ENCODE measurements around the gene GLB1L3.

Gene GLB1L3

GRCh38 chr11:134349802-134350355 is 73.7 kb downstream of the GLB1L3 start:
- Histone ChIP-seq H3K4me1 (ENCODE audit: insufficient read depth, low read length) (peaks cover 8% of the 10 kb centered on the region; the same call in 1 of the 2 replicates), H3K27ac (ENCODE audit: low read length) (no peak overlapping the region), H3K9ac (ENCODE audit: low read depth, low read length) (no peak overlapping the region), H3K27me3 (ENCODE audit: insufficient read depth, low read length) (no peaks in the 10 kb centered on the region), H3K4me3 (ENCODE audit: low read length) (no peak overlapping the region), H3K36me3 (ENCODE audit: insufficient read depth, low read depth, low read length) (no peaks in the 10 kb centered on the region), H3K9me3 (ENCODE audit: insufficient read depth, low read depth, low read length) (no peaks in the 10 kb centered on the region; the same call in 1 of the 2 replicates)

GRCh38 chr11:134350381-134350780 is 74.2 kb downstream of the GLB1L3 start:
- H3K4me1 ChIP-seq (ENCODE audit: insufficient read depth, low read length) = peaks cover 8% of the 10 kb centered on the region; the same call in 1 of the 2 replicates
- H3K36me3 ChIP-seq (ENCODE audit: insufficient read depth, low read depth, low read length) = no peaks in the 10 kb centered on the region
- H3K27ac ChIP-seq (ENCODE audit: low read length) = no peak overlapping the region
- H3K4me3 ChIP-seq (ENCODE audit: low read length) = no peak overlapping the region
- no peak overlapping the region for H3K9ac ChIP-seq (ENCODE audit: low read depth, low read length)
- no peaks in the 10 kb centered on the region for H3K27me3 ChIP-seq (ENCODE audit: insufficient read depth, low read length)
- H3K9me3 ChIP-seq (ENCODE audit: insufficient read depth, low read depth, low read length) = no peaks in the 10 kb centered on the region; the same call in 1 of the 2 replicates

- Histone ChIP-seq H3K9ac (ENCODE audit: low read depth, low read length) (no peak overlapping the region), H3K27me3 (ENCODE audit: insufficient read depth, low read length) (no peaks in the 10 kb centered on the region), H3K4me1 (ENCODE audit: insufficient read depth, low read length) (peaks cover 8% of the 10 kb centered on the region; the same call in 1 of the 2 replicates), H3K36me3 (ENCODE audit: insufficient read depth, low read depth, low read length) (no peaks in the 10 kb centered on the region), H3K9me3 (ENCODE audit: insufficient read depth, low read depth, low read length) (no peaks in the 10 kb centered on the region; the same call in 1 of the 2 replicates), H3K4me3 (ENCODE audit: low read length) (no peak overlapping the region), H3K27ac (ENCODE audit: low read length) (no peak overlapping the region)
Observed at GRCh38 chr11:134352111-134352510, 75.9 kb downstream of the GLB1L3 start.

GRCh38 chr11:134355136-134355535 is 79.0 kb downstream of the GLB1L3 start:
- H3K9ac ChIP-seq (ENCODE audit: low read depth, low read length) = no peak overlapping the region
- no peaks in the 10 kb centered on the region; the same call in 1 of the 2 replicates for H3K9me3 ChIP-seq (ENCODE audit: insufficient read depth, low read depth, low read length)
- H3K36me3 ChIP-seq (ENCODE audit: insufficient read depth, low read depth, low read length) = no peaks in the 10 kb centered on the region
- H3K4me1 ChIP-seq (ENCODE audit: insufficient read depth, low read length) = no peaks in the 10 kb centered on the region
- peaks cover 19% of the 10 kb centered on the region for H3K27me3 ChIP-seq (ENCODE audit: insufficient read depth, low read length)
- no peak overlapping the region for H3K4me3 ChIP-seq (ENCODE audit: low read length)
- H3K27ac ChIP-seq (ENCODE audit: low read length) = no peak overlapping the region

- H3K36me3 ChIP-seq (ENCODE audit: insufficient read depth, low read depth, low read length) = no peaks in the 10 kb centered on the region
- peaks cover 19% of the 10 kb centered on the region for H3K27me3 ChIP-seq (ENCODE audit: insufficient read depth, low read length)
- H3K9me3 ChIP-seq (ENCODE audit: insufficient read depth, low read depth, low read length) = no peaks in the 10 kb centered on the region; the same call in 1 of the 2 replicates
- no peak overlapping the region for H3K4me3 ChIP-seq (ENCODE audit: low read length)
- no peaks in the 10 kb centered on the region for H3K4me1 ChIP-seq (ENCODE audit: insufficient read depth, low read length)
- no peak overlapping the region for H3K9ac ChIP-seq (ENCODE audit: low read depth, low read length)
- H3K27ac ChIP-seq (ENCODE audit: low read length) = no peak overlapping the region
Observed at GRCh38 chr11:134355656-134356055, 79.5 kb downstream of the GLB1L3 start.

- Histone ChIP-seq H3K4me3 (ENCODE audit: low read length) (no peak overlapping the region), H3K36me3 (ENCODE audit: insufficient read depth, low read depth, low read length) (no peaks in the 10 kb centered on the region), H3K27ac (ENCODE audit: low read length) (no peak overlapping the region), H3K9me3 (ENCODE audit: insufficient read depth, low read depth, low read length) (no peaks in the 10 kb centered on the region; the same call in 1 of the 2 replicates), H3K9ac (ENCODE audit: low read depth, low read length) (no peak overlapping the region), H3K4me1 (ENCODE audit: insufficient read depth, low read length) (no peaks in the 10 kb centered on the region), H3K27me3 (ENCODE audit: insufficient read depth, low read length) (peaks cover 19% of the 10 kb centered on the region)
Observed at GRCh38 chr11:134356656-134357544, 80.7 kb downstream of the GLB1L3 start.

GRCh38 chr11:134357545-134357839 is 81.3 kb downstream of the GLB1L3 start:
- Histone ChIP-seq H3K4me1 (ENCODE audit: insufficient read depth, low read length) (no peaks in the 10 kb centered on the region), H3K27ac (ENCODE audit: low read length) (no peak overlapping the region), H3K36me3 (ENCODE audit: insufficient read depth, low read depth, low read length) (no peaks in the 10 kb centered on the region), H3K9ac (ENCODE audit: low read depth, low read length) (no peak overlapping the region), H3K4me3 (ENCODE audit: low read length) (no peak overlapping the region), H3K27me3 (ENCODE audit: insufficient read depth, low read length) (peaks cover 19% of the 10 kb centered on the region), H3K9me3 (ENCODE audit: insufficient read depth, low read depth, low read length) (no peaks in the 10 kb centered on the region; the same call in 1 of the 2 replicates)

- Histone ChIP-seq H3K4me1 (ENCODE audit: insufficient read depth, low read length) (no peaks in the 10 kb centered on the region), H3K27ac (ENCODE audit: low read length) (no peak overlapping the region), H3K36me3 (ENCODE audit: insufficient read depth, low read depth, low read length) (no peaks in the 10 kb centered on the region), H3K9me3 (ENCODE audit: insufficient read depth, low read depth, low read length) (no peaks in the 10 kb centered on the region; the same call in 1 of the 2 replicates), H3K9ac (ENCODE audit: low read depth, low read length) (no peak overlapping the region), H3K4me3 (ENCODE audit: low read length) (no peak overlapping the region), H3K27me3 (ENCODE audit: insufficient read depth, low read length) (peaks cover 19% of the 10 kb centered on the region)
Observed at GRCh38 chr11:134358165-134358855, 82.1 kb downstream of the GLB1L3 start.

GRCh38 chr11:134358856-134359490 is 82.8 kb downstream of the GLB1L3 start:
- Histone ChIP-seq H3K36me3 (ENCODE audit: insufficient read depth, low read depth, low read length) (no peaks in the 10 kb centered on the region), H3K4me1 (ENCODE audit: insufficient read depth, low read length) (no peaks in the 10 kb centered on the region), H3K27me3 (ENCODE audit: insufficient read depth, low read length) (peaks cover 19% of the 10 kb centered on the region), H3K9ac (ENCODE audit: low read depth, low read length) (no peak overlapping the region), H3K4me3 (ENCODE audit: low read length) (no peak overlapping the region), H3K27ac (ENCODE audit: low read length) (no peak overlapping the region), H3K9me3 (ENCODE audit: insufficient read depth, low read depth, low read length) (no peaks in the 10 kb centered on the region)

GRCh38 chr11:134359646-134360045 is 83.5 kb downstream of the GLB1L3 start:
- H3K27ac ChIP-seq (ENCODE audit: low read length) = no peak overlapping the region
- H3K4me3 ChIP-seq (ENCODE audit: low read length) = no peak overlapping the region
- H3K4me1 ChIP-seq (ENCODE audit: insufficient read depth, low read length) = no peaks in the 10 kb centered on the region
- H3K36me3 ChIP-seq (ENCODE audit: insufficient read depth, low read depth, low read length) = no peaks in the 10 kb centered on the region
- no peaks in the 10 kb centered on the region for H3K9me3 ChIP-seq (ENCODE audit: insufficient read depth, low read depth, low read length)
- H3K9ac ChIP-seq (ENCODE audit: low read depth, low read length) = no peak overlapping the region
- peaks cover 19% of the 10 kb centered on the region for H3K27me3 ChIP-seq (ENCODE audit: insufficient read depth, low read length)

- no peaks in the 10 kb centered on the region for H3K4me1 ChIP-seq (ENCODE audit: insufficient read depth, low read length)
- no peak overlapping the region for H3K27ac ChIP-seq (ENCODE audit: low read length)
Observed at GRCh38 chr11:134360050-134360835, 84.1 kb downstream of the GLB1L3 start.

More at GRCh38 chr11:134360050-134360835, 84.1 kb downstream of the GLB1L3 start:
- H3K4me3 ChIP-seq (ENCODE audit: low read length) = no peak overlapping the region
- H3K27me3 ChIP-seq (ENCODE audit: insufficient read depth, low read length) = peaks cover 19% of the 10 kb centered on the region
- H3K36me3 ChIP-seq (ENCODE audit: insufficient read depth, low read depth, low read length) = no peaks in the 10 kb centered on the region
- no peaks in the 10 kb centered on the region for H3K9me3 ChIP-seq (ENCODE audit: insufficient read depth, low read depth, low read length)
- H3K9ac ChIP-seq (ENCODE audit: low read depth, low read length) = no peak overlapping the region

Data from iPS-20b (cell line).